Fibroblast of pulmonary artery (primary cell): Measurements from ENCODE around the gene CSF1.

Experiments used
- DNase-seq: peaks from one replicate; pipeline ENCODE4 v3.0.0-alpha.2; 2010; ENCODE audit warnings: low read depth
- H3K4me3 ChIP-seq: replicated peaks from 2 replicates; pipeline ENCODE4 v1.5.1; 2011; ENCODE audit warnings: low read depth, mild to moderate bottlenecking, control low read depth, low read length, moderate library complexity
- CTCF ChIP-seq: IDR thresholded peaks from 2 replicates; pipeline ENCODE4 v1.5.1; 2011; ENCODE audit warnings: mild to moderate bottlenecking, control low read depth, low read length, inconsistent platforms; ENCODE audit errors: missing control alignments

CSF1 gene

GRCh38 chr1:109922326-109922725, 11.7 kb downstream of the CSF1 start:
- no peak for DNase-seq
- H3K4me3 ChIP-seq: no peak overlapping the region
- no peak for TF ChIP-seq CTCF

GRCh38 chr1:109923131-109923945, 12.7 kb downstream of the CSF1 start:
- peak; percentile 45 for TF ChIP-seq CTCF
- DNase-seq: peak; percentile 29
- no peak overlapping the region for H3K4me3 ChIP-seq

- no peak for DNase-seq
- no peak for TF ChIP-seq CTCF
- no peak overlapping the region for H3K4me3 ChIP-seq
These were observed 13.3 kb downstream of the CSF1 start for GRCh38 chr1:109923946-109924275.

GRCh38 chr1:109924316-109924715, 13.7 kb downstream of the CSF1 start:
- no peak overlapping the region for H3K4me3 ChIP-seq
- TF ChIP-seq CTCF: no peak
- no peak for DNase-seq

GRCh38 chr1:109925159-109925990, 14.7 kb downstream of the CSF1 start:
- no peak for DNase-seq

GRCh38 chr1:109926662-109927300, 16.1 kb downstream of the CSF1 start:
- DNase-seq: peak; percentile 81
- no peak overlapping the region for H3K4me3 ChIP-seq
- TF ChIP-seq CTCF: no peak

More at GRCh38 chr1:109925159-109925990, 14.7 kb downstream of the CSF1 start:
- no peak overlapping the region for H3K4me3 ChIP-seq
- TF ChIP-seq CTCF: no peak
